Stimulated activated CD8-positive, alpha-beta memory T cell treated with anti-CD3 and anti-CD28 coated beads, Interleukin-15, amount 100 ng/mL, for 48 hours (primary cell): ENCODE measurements around the gene NOL4L.

Source experiments
- DNase-seq, 2 donors: peaks; one replicate each; pipeline ENCODE4 v3.0.0-alpha.2; 2020; ENCODE audit warnings: low read depth in 2 of 2

The NOL4L gene

DNA sequence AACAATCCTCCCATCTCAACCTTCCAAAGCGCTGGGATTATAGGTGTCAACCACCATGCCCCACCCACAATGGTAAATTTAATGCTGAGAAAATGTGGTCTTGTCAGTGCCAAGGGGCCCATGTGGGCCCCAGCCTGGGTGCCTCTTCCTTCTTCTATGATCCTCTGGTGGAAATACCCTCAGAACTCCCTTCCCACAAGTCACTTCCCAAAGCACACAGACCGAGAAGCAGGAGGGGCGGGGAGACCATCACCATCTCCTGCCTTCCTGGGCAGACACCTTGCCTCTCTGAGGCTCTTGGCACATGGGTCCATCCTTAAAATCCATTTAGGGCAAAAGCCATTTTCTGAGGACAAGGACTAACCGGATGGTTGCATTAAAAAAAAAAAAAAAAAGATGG lies 59.0 kb downstream of the NOL4L start:
- no peak for DNase-seq

DNA sequence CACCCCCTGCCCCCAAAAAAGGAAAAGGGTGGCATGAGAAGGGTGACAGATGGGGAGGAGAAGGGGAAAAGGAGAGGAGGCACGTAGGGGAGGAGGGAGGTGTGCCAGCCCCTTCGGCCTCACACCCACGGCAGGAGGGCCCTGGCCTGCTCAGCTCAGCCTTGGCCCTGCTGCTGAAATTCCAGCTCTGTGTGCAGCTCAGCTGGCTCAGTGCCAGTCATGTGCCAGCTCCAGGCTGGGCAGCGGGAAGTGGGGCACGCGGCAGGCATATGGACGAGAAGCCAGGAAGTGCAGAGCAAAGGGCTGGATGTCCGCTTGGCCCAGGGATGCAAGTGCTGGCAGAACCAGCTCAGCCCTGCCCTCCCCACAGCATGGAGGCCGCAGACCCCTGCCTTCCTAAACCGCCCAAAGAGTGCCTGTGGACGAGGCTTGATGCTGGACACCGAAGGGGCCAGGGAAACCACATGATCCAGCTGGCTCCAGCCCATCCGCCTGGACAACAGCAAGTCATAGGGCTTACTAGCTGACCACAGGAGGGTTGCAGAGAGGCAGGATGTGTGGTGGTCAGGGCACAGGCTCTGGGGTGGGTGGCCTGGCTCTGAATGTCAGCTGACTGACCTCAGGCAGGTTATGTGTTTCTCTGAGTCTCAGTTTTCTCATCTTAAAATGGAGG lies 60.2 kb downstream of the NOL4L start:
- DNase-seq, result no peak

DNA sequence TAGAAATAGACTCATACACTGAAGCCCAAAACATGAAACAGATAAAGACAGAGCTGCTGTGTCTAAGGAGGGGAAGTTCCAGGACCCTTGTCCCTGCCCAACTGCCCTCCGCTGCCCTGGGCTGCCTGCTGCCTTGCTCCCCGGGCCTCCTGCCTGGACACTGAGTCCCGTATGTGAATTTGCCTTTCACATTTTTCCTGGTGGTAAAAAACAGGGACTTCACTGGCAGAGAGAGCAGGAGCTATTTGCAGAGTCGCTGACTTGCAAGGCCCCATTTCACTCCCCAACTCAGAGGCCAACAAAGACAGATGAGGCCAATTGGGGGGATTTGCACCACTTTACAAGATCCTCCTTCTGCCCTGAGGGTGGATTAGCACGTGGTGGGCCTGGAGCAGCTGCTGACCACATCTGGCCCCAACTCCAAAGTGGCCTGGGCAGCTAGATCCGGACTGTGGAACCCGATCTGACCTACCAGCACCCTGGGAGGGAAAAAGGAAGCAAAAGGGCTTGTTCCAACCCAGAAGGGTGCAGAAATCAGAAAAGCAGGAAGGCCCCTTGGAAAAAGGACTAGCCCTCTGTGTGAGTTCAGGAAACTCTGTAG lies 61.4 kb downstream of the NOL4L start:
- no peak for DNase-seq

DNA sequence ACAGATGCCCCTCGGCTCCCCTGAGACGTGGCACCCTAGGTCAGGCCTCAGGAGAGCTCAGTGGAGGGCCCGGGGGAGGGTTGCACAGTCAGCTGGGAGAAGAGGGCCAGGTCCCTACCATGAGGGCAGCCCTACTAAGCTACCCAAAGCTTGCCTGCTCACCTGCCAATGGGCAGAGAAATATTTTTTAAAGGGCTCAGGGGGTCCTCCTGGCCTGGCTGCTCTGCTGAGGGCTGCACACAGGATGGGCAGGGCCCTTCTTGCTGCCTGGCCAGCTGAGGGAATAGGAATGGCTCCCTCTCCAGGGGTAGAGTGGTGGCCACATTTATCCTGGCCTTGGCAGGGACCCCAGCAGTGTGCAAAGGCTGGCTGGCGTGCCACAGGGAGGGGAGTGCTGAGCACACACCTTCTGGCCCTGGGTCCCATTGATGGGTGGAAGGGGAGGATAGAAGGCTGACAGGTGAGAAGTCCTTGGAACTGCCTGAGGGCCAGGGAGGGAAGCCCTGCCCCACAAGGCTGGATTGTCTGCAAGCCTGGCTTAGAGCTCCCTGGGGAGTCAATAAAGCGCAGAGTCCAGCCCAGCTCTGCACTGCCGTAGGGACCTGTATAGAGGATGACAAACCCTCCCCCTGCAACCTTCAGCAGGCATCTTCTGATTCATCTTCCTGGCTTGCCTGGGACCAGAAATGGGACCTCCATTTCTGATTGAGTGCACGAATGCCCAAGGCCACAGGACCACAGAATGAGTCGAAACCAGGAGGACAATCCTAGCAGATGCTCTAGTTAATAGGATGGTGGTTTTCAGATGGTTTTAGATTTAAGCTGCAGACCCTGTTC lies 62.1 kb downstream of the NOL4L start:
- no peak for DNase-seq

DNA sequence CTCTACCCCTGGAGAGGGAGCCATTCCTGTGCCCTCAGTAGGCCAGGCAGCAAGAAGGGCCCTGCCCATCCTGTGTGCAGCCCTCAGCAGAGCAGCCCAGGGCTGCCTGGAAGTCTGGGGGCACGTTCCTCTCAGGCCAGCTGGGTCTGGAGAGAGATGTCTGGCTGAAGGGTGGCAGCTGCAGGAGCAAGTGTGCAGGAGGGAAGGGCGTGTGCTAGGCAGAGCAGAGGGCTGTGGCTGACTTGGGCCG lies 62.7 kb downstream of the NOL4L start:
- no peak for DNase-seq

DNA sequence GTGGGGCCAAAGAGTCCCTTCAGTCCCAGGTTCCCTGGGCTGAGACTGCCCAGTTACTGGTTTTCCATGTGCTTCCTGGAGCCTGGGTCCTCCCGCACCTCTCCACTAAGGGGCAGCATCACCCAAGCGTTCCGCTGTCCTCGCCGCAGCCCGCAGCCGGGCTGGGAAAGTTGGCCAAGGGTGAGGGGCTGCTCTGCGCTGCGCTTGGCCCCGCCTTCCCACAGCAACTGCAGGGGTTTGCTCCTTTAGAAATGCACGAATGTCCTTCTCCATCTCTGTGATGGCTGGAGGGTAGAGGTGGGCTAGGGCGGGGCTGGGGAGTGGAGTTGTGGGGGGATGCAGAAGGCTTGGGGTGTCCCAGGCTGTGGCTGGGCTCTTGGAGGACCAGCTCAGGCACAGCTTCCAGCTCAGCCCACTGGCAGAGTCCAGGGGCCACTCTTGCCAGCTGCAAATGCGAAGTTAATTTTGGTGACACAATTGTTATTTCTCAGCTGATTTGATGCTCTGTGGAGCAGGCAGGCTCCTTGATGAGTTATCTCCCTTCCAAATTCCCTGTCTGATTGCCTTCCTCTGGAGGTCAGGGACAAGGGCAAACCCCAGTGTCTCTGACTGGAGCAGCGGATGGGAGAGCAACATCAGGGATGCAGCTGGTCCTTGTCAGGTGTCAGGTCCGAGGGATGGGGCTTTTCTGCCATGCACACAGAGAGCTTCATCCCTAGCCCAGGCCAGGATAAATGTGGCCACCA lies 63.2 kb downstream of the NOL4L start:
- DNase-seq, result no peak

DNA sequence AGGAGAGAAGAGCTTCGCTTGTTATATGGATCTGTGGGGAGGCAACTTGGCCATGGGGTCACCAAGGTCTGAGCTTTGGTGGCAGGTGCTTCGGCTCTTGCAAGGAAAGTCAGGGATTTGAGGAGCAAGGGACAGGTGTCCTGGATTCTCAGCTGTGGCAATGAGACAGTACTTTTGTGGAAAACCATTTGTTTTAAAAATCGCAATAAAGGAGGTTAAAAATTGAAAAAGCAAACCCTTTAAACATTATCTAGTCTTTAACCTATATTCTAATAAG lies 64.3 kb downstream of the NOL4L start:
- no peak for DNase-seq

DNA sequence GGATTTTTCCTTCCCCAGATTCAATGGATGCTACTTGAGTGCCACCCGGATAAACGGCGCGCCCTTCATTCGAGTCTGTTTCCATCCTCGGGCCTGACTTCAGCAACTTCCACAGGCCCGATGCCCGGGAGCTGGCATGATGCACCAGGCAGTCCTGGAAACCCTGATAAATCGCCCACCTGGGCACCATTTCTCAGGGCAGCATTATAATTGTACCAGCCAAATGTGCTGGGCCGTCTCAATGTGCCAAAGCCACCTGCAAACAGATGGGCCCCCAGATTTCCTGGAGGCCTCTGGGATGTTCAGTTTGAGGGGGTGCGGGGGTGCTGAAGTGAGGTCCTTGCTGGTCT lies 65.8 kb downstream of the NOL4L start:
- no peak for DNase-seq

DNA sequence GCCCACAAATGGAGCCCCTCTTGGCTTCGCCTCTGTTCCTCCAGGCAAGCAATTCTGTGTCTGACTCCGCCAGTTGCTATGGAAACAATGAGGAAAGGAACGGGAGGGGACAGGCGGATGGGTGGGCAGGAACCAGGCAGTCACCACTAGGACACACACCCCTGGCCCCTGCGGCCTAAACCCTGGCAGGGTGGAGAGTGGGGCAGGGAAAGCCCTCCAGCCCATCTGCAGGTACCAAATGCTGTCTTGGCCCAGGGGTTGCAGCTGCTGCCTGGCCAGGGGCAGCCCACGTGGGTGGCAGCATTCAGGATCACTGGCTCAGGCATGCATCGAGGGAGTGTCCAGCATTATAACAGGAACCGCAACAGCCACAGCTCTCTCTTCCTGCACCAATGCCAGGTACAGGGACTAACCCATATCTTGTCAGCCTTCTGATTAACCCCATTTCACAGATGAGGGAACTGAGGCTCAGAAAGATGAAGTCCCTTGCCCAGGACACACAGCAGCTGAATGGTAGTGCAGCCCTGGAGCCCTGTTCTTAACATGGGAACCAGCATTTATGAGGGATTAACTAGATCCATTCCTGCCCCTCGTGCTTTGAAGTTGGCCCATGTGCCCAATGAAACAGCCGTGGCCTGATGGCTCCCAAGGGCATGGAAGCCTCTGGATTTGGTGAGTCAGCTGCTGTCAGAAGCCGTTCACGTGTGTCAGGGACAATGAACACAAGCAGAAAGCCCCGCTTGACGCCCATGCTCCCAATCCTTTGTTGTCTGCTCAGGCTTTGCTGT lies 66.3 kb downstream of the NOL4L start:
- DNase-seq, result no peak

DNA sequence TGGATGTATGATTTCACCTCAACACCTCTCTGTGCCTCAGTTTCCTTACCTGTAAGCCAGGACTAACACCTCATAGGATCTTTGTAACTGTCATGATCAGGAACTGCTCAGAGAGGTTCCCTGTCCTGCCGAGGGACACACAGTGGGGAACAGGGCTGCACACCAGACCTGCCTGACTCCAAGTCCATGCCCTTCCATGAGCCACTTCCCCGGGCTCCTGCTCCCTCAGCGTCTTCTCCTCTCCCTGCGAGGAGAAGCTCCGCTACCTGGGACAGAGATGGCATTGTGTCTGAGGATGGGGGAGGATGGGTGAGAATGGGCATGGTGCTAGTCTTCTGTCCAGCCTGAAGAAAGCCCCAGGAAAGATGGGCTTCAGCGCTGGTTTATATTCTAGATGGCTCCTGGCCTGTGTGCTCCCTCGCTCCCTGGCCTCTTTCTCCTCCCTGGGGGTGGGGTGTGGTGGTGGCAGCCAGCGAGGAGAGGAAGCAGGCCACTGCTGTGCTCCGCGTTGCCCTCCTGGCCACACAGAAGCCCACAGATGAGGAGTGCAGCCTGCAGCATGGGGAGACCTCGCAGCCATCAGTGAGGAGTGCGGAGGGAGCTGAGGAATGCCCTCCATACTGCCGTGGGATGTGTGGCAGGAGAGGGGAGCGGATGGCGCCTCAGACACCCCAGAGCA lies 67.1 kb downstream of the NOL4L start:
- no peak for DNase-seq

DNA sequence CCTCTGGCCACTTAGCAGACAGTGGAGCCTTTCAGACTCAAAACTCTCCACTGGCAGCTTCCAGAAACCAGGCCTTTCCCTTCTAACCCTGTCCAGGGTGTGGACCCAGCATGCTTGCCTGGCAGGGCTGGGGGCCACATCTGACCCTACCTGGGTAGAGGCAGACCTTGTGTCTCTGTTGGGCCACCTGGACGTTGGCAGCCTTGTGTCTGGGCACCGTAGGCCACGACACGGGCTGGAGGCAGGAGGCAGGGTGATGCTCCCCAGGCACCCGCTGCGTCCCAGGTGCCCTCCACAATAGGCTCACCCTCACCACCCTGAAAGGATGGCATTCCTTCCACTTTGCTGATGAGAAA lies 67.6 kb downstream of the NOL4L start:
- no peak for DNase-seq

DNA sequence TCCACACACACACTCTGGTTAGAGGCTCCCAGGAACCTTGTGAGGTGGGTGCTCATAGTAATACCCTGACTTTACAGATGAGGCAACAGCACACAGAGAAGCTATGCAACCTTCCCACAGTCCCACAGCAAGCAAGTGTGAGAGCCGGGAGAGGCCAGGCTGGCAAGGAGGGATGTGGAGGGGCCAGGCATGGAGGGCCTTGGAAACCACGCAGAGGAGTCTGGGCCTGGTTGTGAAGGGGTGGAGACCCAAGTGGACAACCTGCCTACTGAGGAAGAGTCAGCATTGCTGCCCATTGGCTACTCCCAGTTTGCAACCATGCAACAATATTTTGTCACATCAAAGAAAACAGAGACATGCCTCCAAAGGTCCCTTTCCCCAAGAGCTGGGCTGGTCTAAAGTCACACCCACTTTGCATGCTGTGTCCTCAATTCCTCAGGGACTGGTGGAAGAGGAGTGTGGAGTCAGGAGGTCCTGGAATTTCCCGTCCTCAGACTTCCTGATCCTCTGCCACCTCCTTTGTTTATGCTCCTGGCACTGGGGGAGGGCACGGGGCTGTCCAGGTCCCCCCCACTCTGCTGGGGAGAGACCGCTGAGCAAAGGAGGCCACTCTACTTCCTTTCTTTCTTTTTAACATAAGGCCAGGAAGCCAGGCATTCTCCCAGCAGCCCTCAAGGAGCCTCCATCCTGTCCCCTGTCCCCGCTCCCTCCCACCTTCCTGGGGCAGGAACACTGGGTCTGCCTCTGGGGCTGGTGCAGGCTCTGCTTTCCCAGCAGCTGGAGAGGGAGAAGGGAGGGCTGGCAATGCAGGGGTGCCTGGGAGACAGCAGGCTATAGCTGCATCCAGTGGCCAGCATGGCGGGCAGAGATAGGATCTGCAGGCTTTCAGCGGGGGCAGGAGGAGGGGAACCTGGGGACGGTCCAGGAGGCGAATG lies 68.3 kb downstream of the NOL4L start:
- no peak for DNase-seq

DNA sequence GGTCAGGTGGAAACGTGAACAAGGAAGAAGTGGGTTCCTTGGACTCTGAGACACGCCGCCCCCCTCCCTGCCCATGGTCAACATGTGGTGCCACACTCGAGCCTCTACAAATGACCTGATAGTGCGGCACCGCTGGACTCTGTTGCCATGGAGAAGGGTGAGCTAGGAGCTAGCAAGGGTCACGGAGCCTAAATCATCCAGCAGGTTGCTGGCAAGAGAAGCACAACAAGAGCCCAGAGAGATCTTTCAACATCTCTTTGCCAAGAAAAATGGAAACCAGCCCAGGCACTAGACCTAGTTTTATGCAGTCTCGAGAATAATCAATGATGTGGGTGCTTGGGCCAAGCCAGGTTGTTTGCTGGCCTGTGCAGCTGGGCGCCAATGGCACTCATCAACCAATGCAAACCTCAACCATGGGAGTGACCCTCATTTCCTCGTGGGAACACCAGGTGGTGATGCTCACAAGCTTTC lies 69.5 kb downstream of the NOL4L start:
- DNase-seq, result no peak

DNA sequence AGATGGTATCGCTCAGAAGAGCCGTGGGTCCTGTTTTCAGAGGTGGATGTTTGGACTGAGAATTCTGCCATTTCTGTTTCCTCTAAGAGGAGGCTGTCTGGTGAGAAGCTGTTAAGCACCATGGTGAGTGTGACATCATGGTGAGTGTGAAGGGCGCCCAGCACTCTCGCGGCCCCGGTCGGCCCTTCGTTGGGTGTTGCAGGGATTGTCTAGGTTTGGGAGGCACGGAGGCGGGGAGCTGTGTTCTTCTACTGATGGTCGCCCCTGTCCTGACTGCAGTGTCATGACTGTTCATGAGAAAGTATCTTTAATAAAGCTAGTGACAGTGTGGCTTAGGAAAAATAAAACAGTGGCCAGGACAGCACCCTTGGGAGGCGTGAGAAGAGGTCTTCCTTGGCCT lies 70.4 kb downstream of the NOL4L start:
- no peak for DNase-seq

DNA sequence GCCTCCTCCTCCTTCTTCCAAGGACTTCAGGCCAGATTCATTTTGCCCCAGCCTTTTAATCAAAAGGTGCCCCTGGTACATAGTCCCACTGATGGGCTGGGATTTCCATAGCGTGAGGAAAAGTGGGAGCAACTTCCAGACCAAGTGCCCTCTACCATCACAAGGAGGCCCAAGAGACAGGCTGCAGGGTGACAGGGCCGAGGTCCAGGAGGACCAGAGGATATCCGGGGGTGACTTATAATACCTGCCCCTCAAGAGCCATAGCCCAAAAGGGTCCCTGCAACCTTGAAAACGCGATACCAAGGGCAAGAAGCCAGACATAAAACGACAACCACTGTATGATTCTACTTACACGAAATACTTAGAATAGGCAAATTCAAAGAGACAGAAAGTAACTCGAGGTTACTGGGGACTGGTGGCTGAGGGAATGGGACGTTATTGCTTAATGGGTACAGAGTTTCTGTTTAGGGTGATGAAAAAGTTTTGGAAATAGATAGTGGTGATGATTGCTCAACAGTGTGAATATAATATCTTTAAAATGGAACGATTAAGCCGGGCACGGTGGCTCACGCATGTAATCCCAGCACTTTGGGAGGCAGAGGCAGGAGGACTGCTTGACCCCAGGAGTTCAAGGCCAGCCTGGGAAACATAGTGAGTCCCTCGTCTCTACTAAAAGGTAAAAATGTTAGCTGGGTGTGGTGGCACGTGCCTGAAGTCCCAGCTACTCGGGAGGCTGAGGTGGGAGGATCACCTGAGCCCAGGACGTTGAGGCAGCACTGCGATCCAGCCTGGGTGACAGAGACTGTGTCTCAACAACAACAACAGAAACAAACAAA lies 71.9 kb downstream of the NOL4L start:
- no peak for DNase-seq

DNA sequence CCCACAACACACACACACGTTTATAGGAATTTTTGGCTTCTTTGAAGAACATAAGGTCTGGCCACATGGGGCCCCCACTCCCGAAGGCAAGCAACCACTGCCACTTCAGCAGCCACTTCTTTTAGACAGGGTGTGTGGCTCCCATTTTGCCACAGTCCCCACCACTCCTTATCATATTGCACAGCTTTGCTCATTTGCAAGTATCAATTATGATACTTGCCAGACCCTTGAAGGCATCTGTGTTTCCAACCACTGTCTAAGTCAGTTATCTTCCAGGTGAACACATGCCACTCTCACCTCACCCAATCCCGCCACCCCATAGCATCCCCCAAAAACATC lies 73.1 kb downstream of the NOL4L start:
- no peak for DNase-seq

DNA sequence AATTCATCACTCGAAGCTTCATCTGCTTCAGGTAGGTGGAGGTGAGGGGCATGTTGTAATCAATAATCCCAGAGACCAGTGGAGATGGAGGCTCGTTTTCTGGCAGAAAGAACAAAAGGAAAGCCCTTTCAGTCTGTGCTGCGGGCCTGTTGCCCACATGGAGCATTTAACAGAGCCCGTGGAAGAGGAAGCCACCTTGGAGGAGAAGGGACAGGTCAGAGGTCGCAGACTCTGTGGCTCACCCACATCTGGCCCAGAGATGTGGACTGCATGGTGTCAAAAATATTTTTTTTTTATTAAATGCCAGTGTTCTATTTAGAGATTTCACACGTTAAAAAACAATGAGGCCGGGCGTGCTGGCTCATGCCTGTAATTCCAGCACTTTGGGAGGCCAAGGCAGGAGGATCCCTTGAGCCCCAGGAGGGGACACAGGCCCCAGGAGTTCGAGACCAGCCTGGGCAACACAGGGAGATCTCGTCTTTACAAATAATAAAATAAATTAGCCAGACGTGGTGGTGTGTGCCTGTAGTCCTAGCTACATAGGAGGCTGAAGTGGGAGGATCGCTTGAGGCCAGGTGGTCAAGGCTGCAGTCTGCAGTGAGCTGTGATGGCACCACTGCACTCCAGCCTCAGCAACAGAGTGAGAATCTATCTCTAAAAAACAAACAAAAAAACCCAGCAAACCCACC lies 73.6 kb downstream of the NOL4L start:
- no peak for DNase-seq

DNA sequence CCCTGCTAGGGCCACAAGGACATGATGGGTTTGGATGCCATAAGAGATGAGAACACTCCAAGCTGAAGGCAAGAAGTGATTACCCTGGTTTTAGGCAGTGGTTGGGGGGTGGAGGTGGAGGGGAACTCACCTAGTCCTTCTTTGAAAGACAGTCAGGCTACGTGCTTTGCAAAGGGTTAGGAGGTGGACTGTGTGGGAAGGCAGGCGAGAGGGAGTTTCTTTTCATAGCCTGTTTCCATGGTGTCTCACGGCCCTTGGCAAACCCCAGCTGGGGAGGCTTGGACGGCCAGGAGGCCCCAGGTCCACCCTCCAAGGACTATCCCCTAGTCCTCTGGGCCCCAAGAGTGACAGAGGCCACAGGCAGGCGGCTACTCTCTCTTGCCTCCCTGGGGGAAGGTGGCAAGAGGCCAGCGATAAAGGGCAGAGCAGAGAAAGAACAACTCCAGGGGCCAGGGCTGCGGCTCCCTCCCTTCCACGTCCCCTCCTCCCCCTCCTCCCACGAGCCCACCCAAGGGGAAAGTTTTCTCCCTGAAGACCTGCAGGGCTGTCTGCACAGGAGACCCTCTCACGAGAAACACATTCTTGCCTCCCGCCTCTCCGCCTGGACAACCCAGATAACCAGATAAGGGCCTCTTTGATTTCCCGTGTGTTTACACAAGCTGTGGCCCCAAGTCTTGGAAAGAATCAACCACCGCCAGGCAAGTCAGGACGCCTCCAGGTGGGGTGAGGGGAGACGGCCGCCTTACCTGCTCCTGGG lies 74.4 kb downstream of the NOL4L start:
- DNase-seq, result no peak
